ENCODE measurements around the gene TBPL1.

TBPL1 gene

DNA sequence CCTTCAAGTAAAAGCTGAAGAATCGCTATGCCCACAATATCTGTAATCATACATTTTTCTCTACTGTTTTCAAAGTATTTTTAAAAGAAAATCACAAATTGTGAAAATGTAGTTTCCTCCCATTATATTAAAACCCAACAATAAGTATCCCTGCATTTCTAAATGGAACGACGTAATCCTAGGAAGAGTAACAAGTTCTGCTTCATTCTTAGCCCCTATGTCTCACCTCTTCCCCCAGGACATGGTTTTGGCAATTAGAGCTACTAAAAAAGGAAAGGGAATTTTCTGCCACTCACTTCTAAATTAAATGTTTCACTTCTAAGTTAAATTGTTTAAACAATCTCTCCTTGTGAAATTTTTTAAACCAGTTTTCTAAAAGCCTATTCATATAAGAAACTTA is 47.4 kb downstream of the TBPL1 start:
- DNase-seq (ENCODE audit: low spot score) (no peak), ATAC-seq (ENCODE audit: low read depth) (peak; percentile 68; the same call in 1 of the 3 replicates)
- no peak overlapping the region for H3K27ac ChIP-seq (ENCODE audit: poor library complexity, severe bottlenecking)
- no peak for TF ChIP-seq CTCF (IDR thresholded peaks at IDR 0.05; ENCODE audit: poor library complexity, severe bottlenecking)
- no peaks in the 10 kb centered on the region for H3K36me3 ChIP-seq (ENCODE audit: low read depth)
- H3K27me3 ChIP-seq (ENCODE audit: insufficient read depth, poor library complexity, severe bottlenecking), result no peaks in the 10 kb centered on the region
- H3K4me1 ChIP-seq (ENCODE audit: insufficient read depth, poor library complexity, severe bottlenecking), result peaks cover 16% of the 10 kb centered on the region
- H3K9me3 ChIP-seq (ENCODE audit: severe bottlenecking), result no peaks in the 10 kb centered on the region
- no peak overlapping the region for H3K4me3 ChIP-seq (ENCODE audit: severe bottlenecking)

- TF ChIP-seq CTCF (IDR thresholded peaks at IDR 0.05; ENCODE audit: poor library complexity, severe bottlenecking), result no peak
- Histone ChIP-seq H3K4me3 (ENCODE audit: severe bottlenecking) (no peak overlapping the region), H3K27ac (ENCODE audit: poor library complexity, severe bottlenecking) (no peak overlapping the region), H3K27me3 (ENCODE audit: insufficient read depth, poor library complexity, severe bottlenecking) (no peaks in the 10 kb centered on the region), H3K9me3 (ENCODE audit: severe bottlenecking) (no peaks in the 10 kb centered on the region), H3K4me1 (ENCODE audit: insufficient read depth, poor library complexity, severe bottlenecking) (peaks cover 10% of the 10 kb centered on the region), H3K36me3 (ENCODE audit: low read depth) (no peaks in the 10 kb centered on the region)
- no peak for ATAC-seq (ENCODE audit: low read depth)
- DNase-seq (ENCODE audit: low spot score), result no peak
Observed at GRCh38 chr6:134002821-134003220, 49.8 kb downstream of the TBPL1 start.

- H3K27ac ChIP-seq (ENCODE audit: poor library complexity, severe bottlenecking), result no peak overlapping the region
- H3K36me3 ChIP-seq (ENCODE audit: low read depth), result no peaks in the 10 kb centered on the region
- TF ChIP-seq CTCF (IDR thresholded peaks at IDR 0.05; ENCODE audit: poor library complexity, severe bottlenecking), result no peak
- ATAC-seq (ENCODE audit: low read depth) (no peak; the same call in 2 of the 3 replicates), DNase-seq (ENCODE audit: low spot score) (no peak)
- no peaks in the 10 kb centered on the region for H3K9me3 ChIP-seq (ENCODE audit: severe bottlenecking)
- H3K4me1 ChIP-seq (ENCODE audit: insufficient read depth, poor library complexity, severe bottlenecking), result peaks cover 10% of the 10 kb centered on the region
- H3K27me3 ChIP-seq (ENCODE audit: insufficient read depth, poor library complexity, severe bottlenecking), result no peaks in the 10 kb centered on the region
- H3K4me3 ChIP-seq (ENCODE audit: severe bottlenecking), result no peak overlapping the region
Observed at GRCh38 chr6:134003542-134003951, 50.5 kb downstream of the TBPL1 start.

DNA sequence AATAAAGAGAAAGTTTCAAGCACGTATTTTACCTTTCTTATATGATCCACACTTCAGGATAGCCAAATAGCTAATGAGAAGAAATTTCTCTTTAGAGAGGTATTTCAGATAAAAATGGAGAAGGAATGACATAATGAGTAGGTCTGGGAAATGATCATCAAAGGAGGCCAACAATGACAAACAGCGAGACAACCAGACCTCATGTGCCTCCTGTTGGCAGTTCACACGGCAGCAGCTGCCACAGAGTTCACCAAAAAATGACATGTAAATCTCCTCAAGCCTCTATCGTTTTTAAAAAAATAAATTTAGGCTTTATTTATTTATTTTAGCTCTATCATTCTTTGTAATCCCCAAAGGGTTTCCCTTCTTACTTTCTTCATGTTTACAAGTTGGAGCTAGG is 51.7 kb downstream of the TBPL1 start:
- TF ChIP-seq CTCF (IDR thresholded peaks at IDR 0.05; ENCODE audit: poor library complexity, severe bottlenecking), result no peak
- Histone ChIP-seq H3K4me1 (ENCODE audit: insufficient read depth, poor library complexity, severe bottlenecking) (peaks cover 10% of the 10 kb centered on the region), H3K9me3 (ENCODE audit: severe bottlenecking) (no peaks in the 10 kb centered on the region), H3K27me3 (ENCODE audit: insufficient read depth, poor library complexity, severe bottlenecking) (no peaks in the 10 kb centered on the region), H3K27ac (ENCODE audit: poor library complexity, severe bottlenecking) (no peak overlapping the region), H3K36me3 (ENCODE audit: low read depth) (no peaks in the 10 kb centered on the region), H3K4me3 (ENCODE audit: severe bottlenecking) (no peak overlapping the region)
- ATAC-seq (ENCODE audit: low read depth) (no peak), DNase-seq (ENCODE audit: low spot score) (no peak)

GRCh38 chr6:134005800-134006199 is 52.8 kb downstream of the TBPL1 start:
- Histone ChIP-seq H3K27ac (ENCODE audit: poor library complexity, severe bottlenecking) (no peak overlapping the region), H3K9me3 (ENCODE audit: severe bottlenecking) (no peaks in the 10 kb centered on the region), H3K36me3 (ENCODE audit: low read depth) (no peaks in the 10 kb centered on the region), H3K4me1 (ENCODE audit: insufficient read depth, poor library complexity, severe bottlenecking) (peaks cover under 1% of the 10 kb centered on the region), H3K27me3 (ENCODE audit: insufficient read depth, poor library complexity, severe bottlenecking) (no peaks in the 10 kb centered on the region), H3K4me3 (ENCODE audit: severe bottlenecking) (no peak overlapping the region)
- ATAC-seq (ENCODE audit: low read depth) (no peak), DNase-seq (ENCODE audit: low spot score) (no peak)
- no peak for TF ChIP-seq CTCF (IDR thresholded peaks at IDR 0.05; ENCODE audit: poor library complexity, severe bottlenecking)

All from RWPE2 (cell line).